Measurements from ENCODE around the gene CETP. TPM values are rescaled to one million over a fixed set of nuclear protein-coding genes. Genes with fewer than 3 reads are reported as not detected.

The CETP gene
- total RNA-seq, 1 donor from 2014 or later: 10.9 TPM

DNA sequence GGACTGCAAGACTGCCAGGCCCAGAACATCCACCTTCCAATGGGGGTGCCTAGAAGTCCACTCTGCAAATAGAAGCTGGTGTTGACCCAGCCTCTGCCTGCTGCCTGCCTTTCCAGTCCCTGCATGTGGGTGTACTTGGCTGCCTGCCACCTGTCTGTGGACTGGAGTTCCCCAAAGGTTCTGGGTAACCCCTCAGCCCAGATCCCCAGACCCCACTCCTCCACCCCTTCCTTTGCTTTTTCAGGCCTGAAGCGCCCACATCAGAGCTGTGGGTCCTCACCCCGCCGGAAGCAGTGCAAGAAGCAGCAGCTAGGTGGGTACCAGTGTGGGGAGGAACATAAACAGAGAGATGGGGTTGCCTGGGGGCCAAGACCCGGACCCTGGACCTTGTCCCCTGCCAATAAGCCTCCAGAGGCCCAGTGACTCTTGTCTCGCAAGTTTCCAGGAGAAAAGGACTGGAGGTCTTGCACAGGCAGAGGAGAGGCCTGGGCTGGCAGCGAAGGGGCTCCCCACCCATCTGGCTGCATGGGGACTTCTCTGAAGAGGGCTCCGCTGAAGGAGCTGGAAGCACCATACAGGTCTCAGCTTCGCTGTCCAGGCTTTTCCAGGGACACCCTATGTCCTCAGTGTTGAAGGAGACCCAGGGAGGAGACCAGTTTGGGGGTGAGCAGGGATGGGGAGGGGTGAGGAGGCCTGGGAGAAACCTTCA is 61.9 kb downstream of the CETP start:
- DNase-seq: no peak

DNA sequence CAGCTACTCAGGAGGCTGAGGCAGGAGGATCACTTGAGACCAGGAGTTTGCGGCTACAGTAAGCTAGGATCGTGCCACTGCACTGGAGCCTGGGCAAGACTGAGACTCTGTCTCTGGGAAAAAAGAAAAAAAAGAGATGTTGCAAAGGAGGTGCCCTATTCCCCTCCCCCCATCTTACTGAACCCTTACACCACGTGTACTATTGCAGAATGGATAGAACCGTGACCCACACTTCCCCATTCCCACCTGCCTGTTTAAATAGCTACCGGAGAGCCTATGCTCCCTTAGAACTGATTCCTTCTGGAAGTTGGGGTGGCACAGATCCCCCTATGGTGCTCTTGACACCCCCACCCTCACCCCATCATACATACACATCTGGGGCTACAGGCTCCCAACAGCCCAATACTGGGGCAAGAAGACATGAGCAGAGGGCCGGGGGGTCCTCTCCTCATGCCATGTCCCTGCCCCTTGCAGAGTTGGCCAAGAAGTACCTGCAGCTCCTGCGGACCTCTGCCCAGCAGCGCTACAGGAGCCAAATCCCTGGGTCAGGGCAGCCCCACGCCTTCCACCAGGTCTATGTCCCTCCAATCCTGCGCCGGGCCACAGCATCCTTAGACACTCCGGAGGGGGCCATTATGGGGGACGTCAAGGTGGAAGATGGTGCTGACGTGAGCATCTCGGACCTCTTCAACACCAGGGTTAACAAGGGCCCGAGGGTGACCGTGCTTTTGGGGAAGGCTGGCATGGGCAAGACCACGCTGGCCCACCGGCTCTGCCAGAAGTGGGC is 63.3 kb downstream of the CETP start:
- no peak for DNase-seq

GRCh38 chr16:57025941-57026777 is 64.4 kb downstream of the CETP start:
- no peak for DNase-seq

- no peak for DNase-seq
These were observed 65.0 kb downstream of the CETP start for GRCh38 chr16:57026778-57027062.

GRCh38 chr16:57027067-57027466 is 65.3 kb downstream of the CETP start:
- DNase-seq: no peak

DNA sequence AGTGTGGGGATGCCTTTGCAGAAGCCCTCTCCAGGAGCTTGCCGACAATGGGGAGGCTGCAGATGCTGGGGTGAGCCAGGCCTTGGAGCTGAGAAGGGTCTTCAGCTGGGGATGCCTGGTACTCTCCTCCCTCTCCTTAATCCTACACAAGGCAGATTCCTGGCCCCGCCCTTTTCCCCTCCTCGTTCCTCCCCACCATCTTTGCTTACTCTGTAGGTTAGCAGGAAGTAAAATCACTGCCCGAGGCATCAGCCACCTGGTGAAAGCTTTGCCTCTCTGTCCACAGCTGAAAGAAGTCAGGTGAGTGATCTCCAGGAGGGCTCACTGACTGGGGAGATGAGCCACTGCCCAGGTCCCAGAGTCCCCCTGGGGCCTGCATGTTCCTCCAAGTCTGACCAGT is 66.3 kb downstream of the CETP start:
- DNase-seq: no peak

DNA sequence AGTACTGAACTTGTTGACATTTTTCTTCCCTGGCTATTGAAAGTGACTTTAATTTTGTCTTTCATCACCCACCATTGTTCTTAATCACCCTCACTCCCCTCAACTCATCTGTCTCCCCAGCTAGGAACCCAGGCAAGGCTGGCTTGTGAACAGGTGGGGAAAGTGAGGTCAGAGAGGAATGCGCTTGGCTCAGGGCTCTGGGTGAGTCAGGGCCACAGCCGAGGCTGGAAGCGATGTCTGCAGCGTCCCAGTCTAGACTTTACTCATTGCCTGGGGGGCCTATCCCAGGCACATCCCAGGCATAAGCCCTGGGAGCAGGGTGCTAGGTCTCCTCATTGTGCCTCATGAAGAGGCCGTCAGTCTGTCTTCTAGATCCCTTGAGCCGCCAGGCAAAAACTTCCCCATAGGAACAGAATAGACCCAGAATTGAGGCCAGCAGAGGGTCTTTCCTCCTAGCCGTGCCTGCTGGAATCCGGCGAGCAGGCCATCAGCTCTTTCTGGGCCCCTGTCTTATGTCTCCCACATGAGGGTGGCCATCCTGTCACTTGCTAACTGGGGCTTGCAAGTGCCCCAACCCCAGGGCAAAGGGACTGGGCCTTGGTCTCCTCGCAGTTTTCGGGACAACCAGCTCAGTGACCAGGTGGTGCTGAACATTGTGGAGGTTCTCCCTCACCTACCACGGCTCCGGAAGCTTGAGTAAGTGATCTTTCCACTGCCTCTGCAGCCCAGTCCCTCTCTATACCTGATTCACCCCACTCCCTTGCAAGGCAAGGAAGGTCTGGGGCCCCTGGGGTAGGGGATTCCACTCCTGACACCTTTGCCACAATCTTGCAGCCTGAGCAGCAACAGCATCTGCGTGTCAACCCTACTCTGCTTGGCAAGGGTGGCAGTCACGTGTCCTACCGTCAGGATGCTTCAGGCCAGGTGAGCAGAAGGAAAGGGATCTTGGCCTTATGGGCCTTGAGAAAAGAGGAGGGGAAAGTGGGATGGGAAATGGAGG is 67.7 kb downstream of the CETP start:
- no peak for DNase-seq

- DNase-seq: no peak
These were observed 68.7 kb downstream of the CETP start for GRCh38 chr16:57030346-57030902.

DNA sequence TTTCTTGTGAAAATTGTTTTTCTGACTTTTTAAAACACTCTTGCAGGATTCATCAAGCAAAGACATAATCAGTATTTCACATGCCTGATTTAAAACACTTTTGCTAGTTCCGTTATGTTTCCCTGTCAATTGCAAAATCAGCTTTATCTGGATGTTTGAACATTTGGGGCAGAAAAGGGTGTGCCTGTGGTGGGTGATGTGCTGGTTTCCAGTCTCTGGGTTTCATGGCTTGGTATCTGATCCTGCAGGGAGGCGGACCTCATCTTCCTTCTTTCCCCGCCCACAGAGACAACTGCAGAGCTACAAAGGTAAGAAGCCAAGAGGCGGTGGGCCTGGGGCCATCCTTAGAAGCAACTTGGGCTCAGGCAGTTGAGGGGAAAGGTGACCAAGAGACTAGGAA is 69.4 kb downstream of the CETP start:
- DNase-seq: no peak

DNA sequence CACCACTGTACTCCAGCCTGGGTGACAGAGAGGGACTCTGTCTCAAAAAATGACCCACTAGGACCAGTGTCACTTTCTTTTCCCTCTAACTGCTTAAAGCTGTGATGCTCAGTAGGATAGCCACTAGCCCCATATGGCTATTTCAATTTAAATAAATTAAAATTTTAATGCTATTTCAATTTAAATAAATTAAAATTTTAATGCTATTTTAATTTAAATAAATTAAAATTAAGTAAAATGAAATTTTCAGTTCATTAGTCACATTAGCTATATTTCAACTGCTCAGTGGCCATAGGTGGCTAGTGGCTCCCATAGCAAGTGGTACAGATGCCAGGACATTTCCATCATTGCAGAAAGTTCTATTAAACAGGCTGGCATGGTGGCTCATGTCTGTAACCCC is 70.6 kb downstream of the CETP start:
- DNase-seq: no peak

GRCh38 chr16:57032931-57033330 is 71.2 kb downstream of the CETP start:
- DNase-seq: no peak

Other genes with a start within 250 kb of the CETP start
- 59.7 and 98.4 TPM in 2 replicates for gene NUP93, start 231.8 kb upstream of the CETP start, total RNA-seq
- not detected in 2 replicates for gene SLC12A3, start 96.7 kb upstream of the CETP start, total RNA-seq
- gene HERPUD1, start 29.8 kb upstream of the CETP start, total RNA-seq: 88.0 and 132 TPM in 2 replicates
- gene NLRC5, start 27.6 kb downstream of the CETP start, total RNA-seq: 25.5 and 34.5 TPM in 2 replicates
- 73.3 and 92.3 TPM in 2 replicates for gene CPNE2, start 130.6 kb downstream of the CETP start, total RNA-seq
- gene PSME3IP1, start 224.1 kb downstream of the CETP start, total RNA-seq: 87.3 and 89.0 TPM in 2 replicates
- gene RSPRY1, start 224.4 kb downstream of the CETP start, total RNA-seq: 50.4 and 58.6 TPM in 2 replicates

All from dermis blood vessel endothelial cell (primary cell).